Neural progenitor cell (in vitro differentiated cells): ENCODE measurements around the gene PMVK. TPM values are rescaled to one million over a fixed set of nuclear protein-coding genes. Genes with fewer than 3 reads are reported as not detected.

Experiments
- DNase-seq: peaks from one replicate; pipeline ENCODE4 v3.0.0-alpha.2; 2016; ENCODE audit warnings: low spot score
- H2AFZ ChIP-seq: fragments of 200-600 bp; sonication (generic); replicated peaks from 2 replicates; pipeline ENCODE4 v1.6.1; 2016; ENCODE audit warnings: antibody characterized with exemption
- H3F3A ChIP-seq: fragments of 200-600 bp; sonication (generic); 2 replicates; pipeline ENCODE4 v1.6.1; 2016; ENCODE audit warnings: antibody characterized with exemption, low read depth
- H3K27ac ChIP-seq: fragments of 200-600 bp; sonication (generic); 2 replicates; pipeline ENCODE4 v1.5.1; 2016; ENCODE audit warnings: mild to moderate bottlenecking
- H3K27me3 ChIP-seq: fragments of 200-600 bp; sonication (generic); 2 replicates; pipeline ENCODE4 v1.6.1; 2016; ENCODE audit warnings: mild to moderate bottlenecking, moderate library complexity
- H3K36me3 ChIP-seq: fragments of 200-600 bp; sonication (generic); 2 replicates; pipeline ENCODE4 v1.5.1; 2016
- H3K4me1 ChIP-seq: fragments of 200-600 bp; sonication (generic); 2 replicates; pipeline ENCODE4 v1.6.1; 2016; ENCODE audit warnings: mixed run types
- H3K4me2 ChIP-seq: fragments of 200-600 bp; sonication (generic); 2 replicates; pipeline ENCODE4 v1.6.1; 2016
- H3K4me3 ChIP-seq: fragments of 200-600 bp; sonication (generic); 2 replicates; pipeline ENCODE4 v1.5.1; 2016
- H3K79me2 ChIP-seq: fragments of 200-600 bp; sonication (generic); 2 replicates; pipeline ENCODE4 v1.6.1; 2016; ENCODE audit warnings: low read depth
- H3K9ac ChIP-seq: fragments of 200-600 bp; sonication (generic); 2 replicates; pipeline ENCODE4 v1.6.1; 2016
- H3K9me3 ChIP-seq: fragments of 200-600 bp; sonication (generic); 2 replicates; pipeline ENCODE4 v1.5.1; 2016; ENCODE audit warnings: low read depth
- H4K20me1 ChIP-seq: fragments of 200-600 bp; sonication (generic); 2 replicates; pipeline ENCODE4 v1.6.1; 2016; ENCODE audit warnings: low read depth
- H3K27ac Mint-ChIP-seq: 3 replicates; pipeline ENCODE4 v1.8.0; 2021; ENCODE audit warnings: mixed read lengths
- H3K27me3 Mint-ChIP-seq: 2 replicates; pipeline ENCODE4 v1.8.0; 2022; ENCODE audit warnings: low read depth, mild to moderate bottlenecking, inconsistent platforms, moderate library complexity, mixed read lengths; ENCODE audit not compliant: insufficient read depth
- H3K36me3 Mint-ChIP-seq: 3 replicates; pipeline ENCODE4 v1.8.0; 2021; ENCODE audit warnings: mixed read lengths
- H3K4me1 Mint-ChIP-seq: 3 replicates; pipeline ENCODE4 v1.8.0; 2021; ENCODE audit warnings: mixed read lengths
- H3K4me3 Mint-ChIP-seq: 3 replicates; pipeline ENCODE4 v1.8.0; 2021; ENCODE audit warnings: mild to moderate bottlenecking, moderate library complexity, mixed read lengths
- H3K9me3 Mint-ChIP-seq: 3 replicates; pipeline ENCODE4 v1.8.0; 2020; ENCODE audit warnings: mixed read lengths
- EZH2 ChIP-seq: fragments of 200-600 bp; sonication (generic); IDR thresholded peaks from 2 replicates; pipeline ENCODE4 v1.6.1; 2017; ENCODE audit warnings: antibody characterized with exemption, mild to moderate bottlenecking, moderate library complexity
- EZH2phosphoT487 ChIP-seq: fragments of 200-600 bp; sonication (generic); IDR thresholded peaks from 2 replicates; pipeline ENCODE4 v1.6.1; 2017; ENCODE audit warnings: antibody characterized with exemption
- total RNA-seq: library from RNA; depleted of rRNA; stranded (reverse); fragments of >200 nt; gene quantifications from 2 replicates; pipeline ENCODE4 v1.2.3, GENCODE V29; 2015; ENCODE audit warnings: low replicate concordance
- TF ChIP-seq, protein P1 (sequence below): fragments of 200-600 bp; sonication (generic); IDR thresholded peaks from 2 replicates; pipeline ENCODE4 v1.5.1; 2017; ENCODE audit warnings: antibody characterized with exemption, mild to moderate bottlenecking

The PMVK gene
- total RNA-seq, 1 donor from 2014 or later: 4.3 TPM

DNA sequence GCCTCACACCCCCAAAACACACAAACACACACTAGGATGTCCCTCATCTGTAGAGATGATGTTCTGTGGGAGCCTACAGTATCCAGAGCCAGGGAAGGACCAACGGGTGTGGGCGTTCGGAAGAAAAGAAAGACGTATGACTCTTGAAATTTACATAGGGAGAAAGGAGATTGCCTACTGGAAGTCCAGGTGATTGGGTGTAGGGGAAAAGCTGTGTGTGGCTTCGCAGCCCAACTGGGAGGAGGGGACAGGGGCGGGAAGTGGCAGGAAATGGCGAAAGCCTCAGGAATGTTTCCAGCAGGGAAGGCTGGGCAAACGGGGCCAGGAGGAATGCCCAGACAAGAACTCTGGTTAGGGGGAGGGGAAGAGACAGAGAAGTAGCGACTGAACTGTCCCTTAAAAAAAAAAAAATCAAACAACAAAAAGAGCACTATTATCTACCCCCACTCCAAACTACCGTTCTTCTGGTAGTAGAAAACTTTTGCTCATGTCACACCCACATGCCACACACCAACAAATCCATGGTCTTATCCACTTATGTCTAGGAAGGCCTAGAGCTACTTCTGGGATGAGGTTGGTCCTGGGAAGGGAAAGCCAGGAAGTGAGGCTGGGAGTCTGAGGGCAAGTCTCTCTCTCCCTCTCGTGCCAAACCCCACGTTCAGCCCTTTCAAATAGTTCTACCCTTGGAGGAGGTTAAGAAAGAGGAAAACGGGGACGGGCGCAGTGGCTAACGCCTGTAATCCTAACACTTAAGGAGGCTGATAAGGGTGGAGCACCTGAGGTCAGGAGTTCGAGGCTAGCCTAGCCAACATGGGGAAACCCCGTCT lies 36.2 kb upstream of the PMVK start:
- H3K4me3 Mint-ChIP-seq: no peak overlapping the region
- H3K36me3 ChIP-seq: peaks cover 2% of the 10 kb centered on the region
- DNase-seq: peak; percentile 94
- peak overlapping the region; percentile 64 for H3K4me3 ChIP-seq
- TF ChIP-seq EZH2phosphoT487: no peak
- TF ChIP-seq EZH2: no peak
- TF ChIP-seq, protein P1, sequence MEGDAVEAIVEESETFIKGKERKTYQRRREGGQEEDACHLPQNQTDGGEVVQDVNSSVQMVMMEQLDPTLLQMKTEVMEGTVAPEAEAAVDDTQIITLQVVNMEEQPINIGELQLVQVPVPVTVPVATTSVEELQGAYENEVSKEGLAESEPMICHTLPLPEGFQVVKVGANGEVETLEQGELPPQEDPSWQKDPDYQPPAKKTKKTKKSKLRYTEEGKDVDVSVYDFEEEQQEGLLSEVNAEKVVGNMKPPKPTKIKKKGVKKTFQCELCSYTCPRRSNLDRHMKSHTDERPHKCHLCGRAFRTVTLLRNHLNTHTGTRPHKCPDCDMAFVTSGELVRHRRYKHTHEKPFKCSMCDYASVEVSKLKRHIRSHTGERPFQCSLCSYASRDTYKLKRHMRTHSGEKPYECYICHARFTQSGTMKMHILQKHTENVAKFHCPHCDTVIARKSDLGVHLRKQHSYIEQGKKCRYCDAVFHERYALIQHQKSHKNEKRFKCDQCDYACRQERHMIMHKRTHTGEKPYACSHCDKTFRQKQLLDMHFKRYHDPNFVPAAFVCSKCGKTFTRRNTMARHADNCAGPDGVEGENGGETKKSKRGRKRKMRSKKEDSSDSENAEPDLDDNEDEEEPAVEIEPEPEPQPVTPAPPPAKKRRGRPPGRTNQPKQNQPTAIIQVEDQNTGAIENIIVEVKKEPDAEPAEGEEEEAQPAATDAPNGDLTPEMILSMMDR: no peak
- H2AFZ ChIP-seq: no peak overlapping the region
- peaks cover 6% of the 10 kb centered on the region for H3K36me3 Mint-ChIP-seq
- H4K20me1 ChIP-seq: peaks cover 33% of the 10 kb centered on the region
- peak overlapping the region; percentile 88 for H3K27ac ChIP-seq
- H3K4me1 Mint-ChIP-seq: peaks cover 44% of the 10 kb centered on the region
- no peaks in the 10 kb centered on the region for H3K9me3 Mint-ChIP-seq
- peaks cover 67% of the 10 kb centered on the region for H3K79me2 ChIP-seq
- peak overlapping the region; percentile 92 for H3K27ac Mint-ChIP-seq
- no peaks in the 10 kb centered on the region for H3K9me3 ChIP-seq
- H3K27me3 ChIP-seq: no peaks in the 10 kb centered on the region
- no peak overlapping the region for H3K9ac ChIP-seq
- H3K4me2 ChIP-seq: peak overlapping the region; percentile 70
- H3K4me1 ChIP-seq: peaks cover 46% of the 10 kb centered on the region
- peaks cover 44% of the 10 kb centered on the region for H3F3A ChIP-seq
- H3K27me3 Mint-ChIP-seq: peaks cover 3% of the 10 kb centered on the region

DNA sequence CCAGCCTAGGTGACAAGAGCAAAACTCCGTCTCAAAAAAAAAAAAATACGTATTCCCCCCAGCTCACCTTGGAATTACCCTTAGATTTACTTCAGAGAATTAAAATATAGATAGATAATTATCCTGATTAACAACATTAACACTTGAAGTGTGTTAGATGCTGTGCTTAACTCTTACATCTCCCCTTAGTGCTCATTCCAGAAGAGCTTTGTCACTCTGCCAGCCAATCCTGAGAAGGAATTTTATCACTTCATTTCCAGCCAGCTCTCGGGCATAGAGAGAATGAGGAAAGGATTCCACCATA lies 35.6 kb upstream of the PMVK start:
- Mint-ChIP-seq H3K4me1 (peaks cover 40% of the 10 kb centered on the region), H3K4me3 (no peak overlapping the region), H3K9me3 (no peaks in the 10 kb centered on the region), H3K36me3 (peaks cover 6% of the 10 kb centered on the region), H3K27me3 (peaks cover 3% of the 10 kb centered on the region), H3K27ac (peak overlapping the region; percentile 92)
- H3K4me1 ChIP-seq: peaks cover 46% of the 10 kb centered on the region
- TF ChIP-seq EZH2 (no peak), EZH2phosphoT487 (no peak)
- TF ChIP-seq, protein P1: no peak
- H3K4me2 ChIP-seq: peak overlapping the region; percentile 70
- no peaks in the 10 kb centered on the region for H3K36me3 ChIP-seq
- H4K20me1 ChIP-seq: peaks cover 28% of the 10 kb centered on the region
- peaks cover 66% of the 10 kb centered on the region for H3K79me2 ChIP-seq
- H3K9ac ChIP-seq: no peak overlapping the region
- peak overlapping the region; percentile 64 for H3K4me3 ChIP-seq
- H3K27ac ChIP-seq: peak overlapping the region; percentile 88
- H3F3A ChIP-seq: peaks cover 44% of the 10 kb centered on the region
- DNase-seq: no peak
- H3K9me3 ChIP-seq: no peaks in the 10 kb centered on the region
- no peak overlapping the region for H2AFZ ChIP-seq
- no peaks in the 10 kb centered on the region for H3K27me3 ChIP-seq

DNA sequence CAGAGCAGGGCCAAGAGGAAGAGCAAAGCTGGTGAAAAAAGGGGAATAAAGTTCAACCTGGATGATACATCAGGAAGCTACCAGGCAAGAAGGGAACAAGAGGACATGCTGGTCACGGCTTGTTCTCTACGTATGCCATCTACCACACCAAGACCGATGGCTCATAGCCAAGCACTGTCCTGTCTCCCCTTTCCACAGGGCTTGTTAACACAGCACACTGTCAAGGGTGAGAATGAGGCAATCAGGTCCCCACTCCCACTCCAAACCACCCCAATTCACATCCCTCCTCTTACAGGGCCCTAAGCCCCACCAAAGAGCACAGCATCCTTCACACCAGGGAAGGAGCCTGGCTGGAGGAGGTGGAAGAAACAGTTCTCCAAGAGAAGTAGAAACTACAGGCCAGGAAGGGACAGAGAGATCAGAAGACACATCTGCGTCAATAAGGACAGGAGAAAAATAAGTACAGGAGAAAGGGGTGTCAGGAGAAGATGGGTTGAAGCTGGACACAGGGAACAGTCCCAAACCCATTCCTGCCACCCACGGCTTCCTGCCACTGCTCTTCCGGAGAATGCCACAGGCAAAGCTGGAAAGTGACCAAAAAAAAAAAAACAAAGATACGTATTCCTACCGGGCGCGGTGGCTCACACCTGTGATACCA lies 35.0 kb upstream of the PMVK start:
- Histone ChIP-seq H3K36me3 (no peaks in the 10 kb centered on the region), H3K27me3 (no peaks in the 10 kb centered on the region), H3K4me1 (peaks cover 42% of the 10 kb centered on the region), H4K20me1 (peaks cover 21% of the 10 kb centered on the region), H2AFZ (no peak overlapping the region), H3K27ac (peak overlapping the region; percentile 43), H3K9ac (no peak overlapping the region), H3F3A (peaks cover 44% of the 10 kb centered on the region), H3K4me2 (peak overlapping the region; percentile 91), H3K4me3 (peak overlapping the region; percentile 51), H3K79me2 (peaks cover 61% of the 10 kb centered on the region), H3K9me3 (no peaks in the 10 kb centered on the region)
- peak overlapping the region; percentile 96 for H3K27ac Mint-ChIP-seq
- peak overlapping the region; percentile 83 for H3K4me3 Mint-ChIP-seq
- TF ChIP-seq, protein P1: no peak
- no peak for TF ChIP-seq EZH2
- TF ChIP-seq EZH2phosphoT487: no peak
- no peak for DNase-seq
- H3K4me1 Mint-ChIP-seq: peaks cover 40% of the 10 kb centered on the region
- H3K36me3 Mint-ChIP-seq: peaks cover 6% of the 10 kb centered on the region
- peaks cover 3% of the 10 kb centered on the region for H3K27me3 Mint-ChIP-seq
- H3K9me3 Mint-ChIP-seq: no peaks in the 10 kb centered on the region
